Superior temporal gyrus (tissue), 1 donor: Measurements from ENCODE around the gene PLBD2.

Experiments used
- DNase-seq: peaks from one replicate; pipeline ENCODE4 v3.0.0-alpha.2; 2016; ENCODE audit errors: extremely low spot score

PLBD2 gene

GRCh38 chr12:113395119-113395518, 36.7 kb downstream of the PLBD2 start:
- DNase-seq = no peak

- DNase-seq = no peak
Measured at GRCh38 chr12:113396200-113396599, 37.8 kb downstream of the PLBD2 start.

DNA sequence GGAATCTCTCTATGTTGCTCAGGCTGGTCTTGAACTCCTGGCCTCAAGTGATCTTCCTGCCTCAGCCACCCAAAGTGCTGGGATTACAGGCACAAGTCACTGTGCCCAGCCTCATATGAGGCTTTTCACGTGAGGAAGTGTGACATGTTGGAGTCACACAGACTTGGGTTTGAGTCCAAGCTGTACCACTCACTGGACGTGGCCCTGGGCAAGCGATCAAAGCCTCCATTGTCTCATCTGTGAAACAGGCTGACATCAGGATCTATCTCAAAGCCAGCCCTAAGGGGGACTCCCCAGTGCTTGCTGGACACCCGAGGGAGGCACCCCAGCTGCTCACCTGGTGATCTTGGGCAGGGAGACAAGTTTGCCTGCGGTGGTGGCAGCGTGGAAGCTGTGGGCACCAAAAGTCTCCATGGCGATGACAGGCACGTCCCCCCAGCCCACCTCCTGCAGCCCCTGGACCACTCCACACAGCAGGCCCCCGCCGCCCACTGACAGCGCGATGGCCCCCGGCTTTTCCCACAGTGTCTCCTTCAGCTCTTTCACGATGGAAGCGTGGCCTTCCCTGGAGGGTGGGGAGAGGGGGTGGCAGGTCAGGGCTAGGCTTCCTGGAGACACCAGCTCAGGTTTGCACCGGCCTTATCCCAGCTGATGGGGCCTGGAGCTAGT, 38.6 kb downstream of the PLBD2 start:
- DNase-seq = peak; percentile 85

- DNase-seq = no peak
Measured at GRCh38 chr12:113397497-113398197, 39.3 kb downstream of the PLBD2 start.

- no peak for DNase-seq
Measured at GRCh38 chr12:113398346-113399290, 40.2 kb downstream of the PLBD2 start.

- DNase-seq = no peak
Measured at GRCh38 chr12:113399490-113399889, 41.1 kb downstream of the PLBD2 start.

DNA sequence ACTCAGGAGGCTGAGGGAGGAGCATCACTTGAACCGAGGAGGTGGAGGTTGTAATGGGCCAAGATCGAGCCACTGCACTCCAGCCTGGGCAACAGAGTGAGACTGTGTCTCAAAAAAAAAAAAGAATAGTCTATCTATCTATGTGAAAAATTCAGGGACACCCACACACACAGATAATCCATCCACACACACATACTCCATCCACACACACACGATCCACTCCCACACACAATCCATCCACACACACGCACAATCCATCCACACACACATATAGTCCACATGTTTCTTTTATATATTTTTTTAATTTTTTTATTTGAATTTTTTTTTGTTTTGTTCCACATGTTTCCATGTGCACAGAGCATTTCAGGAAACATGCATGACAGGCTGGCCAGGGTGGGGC, 42.0 kb downstream of the PLBD2 start:
- DNase-seq = no peak

DNA sequence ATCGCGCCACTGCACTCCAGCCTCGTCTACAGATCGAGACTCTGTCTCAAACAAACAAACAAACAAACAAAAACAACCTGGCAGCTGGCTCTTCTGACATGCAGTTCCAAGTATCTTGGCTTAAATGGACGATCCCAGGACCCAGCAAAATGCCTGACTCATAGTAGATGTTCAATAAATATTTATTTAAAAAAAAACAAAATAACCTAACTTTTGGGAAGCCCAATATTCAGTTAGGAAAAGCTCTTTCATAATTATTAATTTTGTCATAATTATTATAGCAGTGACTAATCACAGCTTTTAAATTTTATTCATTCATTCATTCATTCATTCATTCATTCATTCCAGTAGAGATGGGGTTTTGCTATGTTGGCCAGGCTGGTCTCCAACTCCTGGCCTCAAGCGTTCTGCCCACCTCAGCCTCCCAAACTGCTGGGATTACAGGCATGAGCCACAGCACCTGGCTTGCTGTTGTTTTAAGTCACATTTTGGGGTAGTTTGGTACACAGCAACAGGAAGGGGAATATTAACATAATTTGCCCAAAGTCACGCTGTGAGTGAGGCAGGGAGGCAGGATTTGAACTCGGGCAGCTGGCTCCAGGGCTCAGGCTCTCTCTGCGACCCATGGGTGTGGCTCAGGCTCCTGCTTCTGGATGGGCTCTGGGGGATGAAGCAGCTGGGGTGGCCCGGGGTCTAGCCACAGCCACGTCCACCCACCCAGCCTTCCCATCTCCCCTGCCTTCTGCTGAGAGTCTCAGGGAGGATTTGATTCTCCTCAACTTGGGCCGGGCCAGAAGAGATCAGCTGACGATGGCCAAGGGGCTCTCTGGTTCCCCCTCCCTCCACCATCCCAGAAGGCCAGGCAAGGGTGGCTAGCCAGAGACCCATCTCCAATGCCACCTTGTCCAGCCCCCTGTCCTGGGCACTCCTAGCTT, 42.9 kb downstream of the PLBD2 start:
- DNase-seq = no peak

DNA sequence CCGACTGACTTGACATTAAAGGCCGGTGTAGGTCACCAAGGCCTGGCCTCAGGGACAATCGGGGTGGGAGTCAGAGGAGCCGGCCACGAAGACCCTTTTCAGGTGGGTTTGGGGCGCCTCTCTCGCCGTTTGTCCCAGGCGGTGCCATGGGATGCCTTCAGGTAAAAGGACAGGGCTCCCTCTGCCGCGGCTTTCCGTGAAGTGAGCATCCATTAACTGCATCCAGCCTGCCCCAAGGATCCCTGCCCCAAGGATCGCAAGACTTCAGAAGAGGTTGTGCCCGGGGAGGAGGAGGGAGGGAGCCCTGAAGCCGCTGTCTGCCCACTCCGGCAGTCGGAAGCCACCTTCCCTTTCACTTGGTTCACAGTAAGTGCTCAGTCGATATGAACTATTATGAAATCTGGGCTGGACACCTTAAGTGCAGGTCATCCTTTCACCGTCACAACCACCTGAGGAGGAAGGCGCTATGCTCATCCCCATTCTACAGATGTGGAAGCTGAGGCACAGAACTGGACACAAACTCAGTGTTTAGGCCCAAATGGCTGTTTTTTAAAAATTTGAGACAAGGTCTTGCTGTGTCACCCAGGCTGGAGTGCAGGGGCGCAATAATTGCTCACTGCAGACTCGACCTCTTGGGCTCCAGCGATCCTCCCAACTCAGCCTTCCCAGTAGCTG, 44.3 kb downstream of the PLBD2 start:
- no peak for DNase-seq

DNA sequence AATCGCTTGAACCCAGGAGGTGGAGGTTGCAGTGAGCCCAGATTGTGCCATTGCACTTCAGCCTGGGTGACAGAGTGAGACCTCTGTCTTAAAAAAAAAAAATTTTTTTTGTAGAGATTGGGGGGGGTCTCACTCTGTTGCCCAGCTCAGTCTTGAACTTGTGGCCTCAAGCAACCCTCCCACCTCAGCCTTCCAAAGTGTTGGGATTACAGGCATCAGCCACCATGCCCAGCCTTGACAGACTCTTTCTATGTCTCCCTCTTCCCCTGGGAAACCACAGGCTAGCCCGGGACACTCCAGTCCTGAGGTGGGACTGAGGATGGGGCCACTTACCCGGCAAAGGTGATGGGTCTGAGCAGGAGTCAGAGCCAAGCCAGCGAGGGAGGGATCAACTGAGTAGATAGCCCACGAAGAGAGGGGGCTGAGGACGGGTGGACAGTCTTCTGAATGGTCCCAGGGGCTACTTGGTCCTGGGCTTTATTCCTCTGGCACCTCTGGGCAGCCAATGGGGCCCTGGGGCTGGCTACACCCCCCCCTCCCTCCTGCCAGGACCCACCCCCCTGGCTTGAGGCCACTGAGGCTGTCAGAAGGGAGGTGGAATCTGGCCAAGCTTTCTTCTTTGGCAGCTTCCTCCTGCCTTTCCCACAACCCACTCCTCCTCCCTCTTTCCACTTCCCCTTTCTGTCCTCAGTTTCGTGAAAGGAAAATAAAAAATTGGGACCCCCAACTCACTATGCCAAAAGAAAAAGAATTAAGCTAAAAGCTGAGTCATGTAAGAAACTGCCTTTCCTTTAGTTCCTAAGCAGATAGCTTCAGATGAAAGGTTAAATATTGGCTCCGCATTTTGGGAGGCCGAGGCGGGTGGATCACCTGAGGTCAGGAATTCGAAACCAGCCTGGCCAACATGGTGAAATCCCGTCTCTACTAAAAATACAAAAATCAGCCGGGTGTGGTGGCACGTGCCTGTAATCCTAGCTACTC, 45.3 kb downstream of the PLBD2 start, which contains the start of gene SDS:
Gene SDS, minus strand, starts transcription at position 453 of the 981 bp plus-strand sequence. CDS start 4,179 bp downstream, outside the sequence.
- peak; percentile 42 for DNase-seq

DNA sequence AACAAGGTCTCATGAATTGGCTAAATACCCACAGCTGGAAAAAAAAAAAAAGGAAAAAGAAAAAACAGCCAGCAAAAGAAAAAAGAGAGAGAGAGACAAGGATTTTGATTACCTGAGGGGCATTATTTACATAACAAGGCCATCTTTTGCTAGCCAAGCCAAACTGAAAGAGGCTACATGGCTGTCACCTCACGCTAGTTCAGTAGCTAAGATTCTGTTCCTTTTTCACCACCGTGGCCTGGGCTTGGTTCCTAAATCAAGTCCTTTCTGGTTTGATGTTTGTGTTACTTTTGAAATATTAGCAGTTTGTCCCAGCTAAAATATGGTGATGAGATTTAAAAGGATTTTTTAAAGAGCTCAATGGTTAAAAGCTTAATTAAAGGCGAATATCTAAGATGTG, 47.3 kb downstream of the PLBD2 start:
- no peak for DNase-seq

- peak; percentile 57 for DNase-seq
Measured at GRCh38 chr12:113407931-113408600, 49.7 kb downstream of the PLBD2 start.

- no peak for DNase-seq
Measured at GRCh38 chr12:113408756-113409298, 50.4 kb downstream of the PLBD2 start.

GRCh38 chr12:113409462-113410124, 51.2 kb downstream of the PLBD2 start:
- DNase-seq = no peak

DNA sequence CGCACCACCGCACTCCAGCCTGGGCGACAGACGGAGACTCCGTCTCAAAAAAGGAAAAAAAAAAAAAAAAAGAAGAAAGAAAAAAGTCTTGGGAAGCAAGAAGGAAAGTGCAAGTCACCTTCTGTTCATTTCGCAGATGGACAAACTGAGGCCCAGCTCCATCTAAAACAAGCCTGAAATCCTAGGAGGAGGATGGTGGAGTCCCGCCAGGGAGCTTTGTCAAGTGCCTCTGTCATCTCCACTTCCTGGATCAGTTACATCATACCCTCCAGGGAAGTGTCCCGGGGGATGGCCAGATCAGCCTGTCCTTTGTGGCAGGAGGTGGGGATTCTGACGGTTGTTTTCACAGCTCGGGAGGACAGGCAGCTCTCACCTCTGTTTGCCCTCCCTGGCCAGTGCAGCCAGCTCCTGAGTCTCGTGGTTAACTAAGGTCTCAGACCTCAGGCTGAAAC, 55.1 kb downstream of the PLBD2 start:
- DNase-seq = no peak

DNA sequence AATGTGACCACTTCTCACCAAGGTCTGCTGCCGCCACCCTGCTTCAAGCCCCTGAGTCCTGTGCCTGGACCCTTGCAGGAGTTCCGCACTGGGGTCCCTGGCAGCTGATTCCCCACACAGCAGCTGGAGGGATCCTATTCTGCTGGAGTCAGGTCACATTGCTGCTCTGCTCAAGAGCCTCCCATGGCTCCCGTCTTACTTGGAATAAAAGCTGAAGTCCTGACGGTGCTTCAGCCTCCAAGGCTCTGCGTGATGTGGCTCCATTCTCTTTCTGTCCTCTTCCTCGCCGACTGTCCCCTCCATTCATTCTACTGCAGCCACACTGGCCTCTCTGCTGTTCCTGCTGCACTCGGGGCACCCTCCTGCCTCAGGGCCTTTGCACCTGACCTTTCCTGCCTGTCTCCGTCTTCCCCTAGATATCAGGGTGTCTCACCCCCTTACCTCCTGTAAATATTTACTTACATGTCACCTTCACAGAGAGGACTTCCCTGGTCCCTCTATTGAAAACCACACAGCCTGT, 56.2 kb downstream of the PLBD2 start:
- no peak for DNase-seq

GRCh38 chr12:113416091-113416754, 57.8 kb downstream of the PLBD2 start:
- DNase-seq = no peak
